DOHH2 (cell line): Measurements from ENCODE around the gene SERPINA5.

Source experiments
- H3F3A ChIP-seq: fragments of 200-600 bp; sonication (generic), shearing (Covaris generic); 2 replicates; pipeline ENCODE4 v1.6.0; 2016; ENCODE audit warnings: antibody characterized with exemption, mild to moderate bottlenecking; ENCODE audit not compliant: control insufficient read depth, insufficient read depth
- H3K27ac ChIP-seq: fragments of 200-600 bp; sonication (generic); 2 replicates; pipeline ENCODE4 v1.5.1; 2014; ENCODE audit warnings: low read depth, mild to moderate bottlenecking, low read length, moderate library complexity
- H3K27me3 ChIP-seq: fragments of 200-600 bp; sonication (generic); 2 replicates; pipeline ENCODE4 v1.6.1; 2014; ENCODE audit warnings: mild to moderate bottlenecking, low read length, mixed read lengths; ENCODE audit not compliant: control insufficient read depth
- H3K36me3 ChIP-seq: fragments of 200-600 bp; sonication (generic); 2 replicates; pipeline ENCODE4 v1.6.1; 2014; ENCODE audit warnings: mild to moderate bottlenecking, low read length, moderate library complexity, mixed read lengths; ENCODE audit not compliant: control insufficient read depth
- H3K4me1 ChIP-seq: fragments of 200-600 bp; sonication (generic); 2 replicates; pipeline ENCODE4 v1.6.1; 2014; ENCODE audit warnings: mild to moderate bottlenecking, low read length, mixed read lengths; ENCODE audit not compliant: control insufficient read depth
- H3K4me2 ChIP-seq: fragments of 200-600 bp; sonication (generic); 2 replicates; pipeline ENCODE4 v1.6.0; 2014; ENCODE audit warnings: mild to moderate bottlenecking, low read length, moderate library complexity
- H3K4me3 ChIP-seq: fragments of 200-600 bp; sonication (generic); 2 replicates; pipeline ENCODE4 v1.5.1; 2014; ENCODE audit warnings: mild to moderate bottlenecking, low read length, mixed read lengths
- H3K79me2 ChIP-seq: fragments of 200-600 bp; sonication (generic); 2 replicates; pipeline ENCODE4 v1.6.1; 2014; ENCODE audit warnings: mild to moderate bottlenecking, low read length, mixed read lengths; ENCODE audit not compliant: control insufficient read depth
- H3K9me2 ChIP-seq: fragments of 200-600 bp; sonication (generic); replicated peaks from 2 replicates; pipeline ENCODE4 v1.6.1; 2014; ENCODE audit warnings: mild to moderate bottlenecking, low read length, mixed read lengths; ENCODE audit not compliant: control insufficient read depth
- H3K9me3 ChIP-seq: fragments of 200-600 bp; sonication (generic); 2 replicates; pipeline ENCODE4 v1.6.1; 2014; ENCODE audit warnings: antibody characterized with exemption, low read length, mixed read lengths; ENCODE audit not compliant: control insufficient read depth, insufficient read depth
- H4K20me1 ChIP-seq: fragments of 200-600 bp; sonication (generic); 2 replicates; pipeline ENCODE4 v1.6.0; 2014; ENCODE audit warnings: low read depth, mild to moderate bottlenecking, antibody characterized with exemption, low read length, moderate library complexity; ENCODE audit not compliant: control insufficient read depth, insufficient read depth
- CTCF ChIP-seq: fragments of 200-600 bp; sonication (generic); IDR thresholded peaks from one replicate; pipeline ENCODE4 v1.5.1; 2014; ENCODE audit warnings: antibody characterized with exemption, mild to moderate bottlenecking, low read depth, low read length; ENCODE audit not compliant: poor library complexity, severe bottlenecking
- EZH2phosphoT487 ChIP-seq: fragments of 200-600 bp; sonication (generic); IDR thresholded peaks from 2 replicates; pipeline ENCODE4 v1.6.1; 2017; ENCODE audit warnings: borderline replicate concordance, mild to moderate bottlenecking, antibody characterized with exemption, low read length, moderate library complexity, mixed read lengths

SERPINA5 gene

GRCh38 chr14:94570002-94570400 is 11.2 kb upstream of the SERPINA5 start:
- Histone ChIP-seq H3F3A (no peaks in the 10 kb centered on the region), H3K4me3 (no peak overlapping the region), H3K4me1 (no peaks in the 10 kb centered on the region), H4K20me1 (no peaks in the 10 kb centered on the region), H3K27me3 (no peaks in the 10 kb centered on the region; the same call in 1 of the 2 replicates), H3K4me2 (no peak overlapping the region), H3K27ac (no peak overlapping the region), H3K36me3 (no peaks in the 10 kb centered on the region), H3K9me3 (no peaks in the 10 kb centered on the region), H3K9me2 (no peaks in the 10 kb centered on the region), H3K79me2 (no peaks in the 10 kb centered on the region)
- TF ChIP-seq EZH2phosphoT487 (no peak), CTCF (no peak)

GRCh38 chr14:94570440-94570839 is 10.8 kb upstream of the SERPINA5 start:
- no peaks in the 10 kb centered on the region for H3K79me2 ChIP-seq
- no peaks in the 10 kb centered on the region for H3F3A ChIP-seq
- no peaks in the 10 kb centered on the region for H3K4me1 ChIP-seq
- no peak overlapping the region for H3K27ac ChIP-seq
- no peaks in the 10 kb centered on the region; the same call in 1 of the 2 replicates for H3K27me3 ChIP-seq
- H3K9me2 ChIP-seq, result no peaks in the 10 kb centered on the region
- no peaks in the 10 kb centered on the region for H3K36me3 ChIP-seq
- no peak for TF ChIP-seq CTCF
- TF ChIP-seq EZH2phosphoT487, result no peak
- H3K9me3 ChIP-seq, result no peaks in the 10 kb centered on the region
- H4K20me1 ChIP-seq, result no peaks in the 10 kb centered on the region
- H3K4me3 ChIP-seq, result no peak overlapping the region
- H3K4me2 ChIP-seq, result no peak overlapping the region

- TF ChIP-seq EZH2phosphoT487, result no peak
- TF ChIP-seq CTCF, result no peak
- H3K36me3 ChIP-seq, result no peaks in the 10 kb centered on the region
- no peak overlapping the region for H3K4me3 ChIP-seq
- no peaks in the 10 kb centered on the region for H3K9me3 ChIP-seq
- no peak overlapping the region for H3K4me2 ChIP-seq
- H3K27me3 ChIP-seq, result no peaks in the 10 kb centered on the region; the same call in 1 of the 2 replicates
- H4K20me1 ChIP-seq, result no peaks in the 10 kb centered on the region
- no peaks in the 10 kb centered on the region for H3F3A ChIP-seq
- H3K27ac ChIP-seq, result no peak overlapping the region
- H3K9me2 ChIP-seq, result no peaks in the 10 kb centered on the region
- no peaks in the 10 kb centered on the region for H3K4me1 ChIP-seq
- H3K79me2 ChIP-seq, result no peaks in the 10 kb centered on the region
Observed at GRCh38 chr14:94571395-94571794, 9.8 kb upstream of the SERPINA5 start.
